NCI-H2029 treated with DMSO at 0.1 percent for 48 hours (cell line): ENCODE data around the gene C17orf114.
"Not testable (repeated sequence)": the region's sequence is repeated elsewhere in the genome, so short reads cannot be mapped to it uniquely, and the experiment has no call there.

Experiments
- DNase-seq: peaks from one replicate; lab custom pipeline; 2025; lab: John Stamatoyannopoulos, UW

Gene C17orf114

GRCh38 chr17:4802228-4802627, at the start of gene C17orf114:
C17orf114 (minus strand) TSS chr17:4802328.
- DNase-seq, result no peak

DNA sequence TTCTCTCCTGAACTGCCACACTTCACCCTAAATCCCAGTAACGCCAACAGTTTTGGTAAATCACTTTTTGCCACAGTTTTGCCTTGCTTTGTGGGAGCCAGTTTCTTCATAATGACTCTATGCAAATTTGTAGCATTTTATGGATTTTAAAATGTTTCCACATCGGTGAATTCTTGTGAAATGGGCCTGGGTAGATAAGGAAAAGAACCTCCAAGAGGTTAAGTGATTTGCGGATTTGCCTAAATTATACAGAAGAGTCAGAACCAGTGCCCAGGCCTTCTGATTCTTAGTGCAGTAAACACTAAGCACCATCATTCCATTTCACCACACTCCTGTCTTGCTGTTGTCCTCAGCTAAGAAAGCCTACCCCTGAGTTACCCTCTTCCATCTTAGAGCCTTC, 49.0 kb upstream of the C17orf114 start:
- DNase-seq, result no peak

GRCh38 chr17:4850246-4850645, 48.1 kb upstream of the C17orf114 start:
- no peak for DNase-seq

DNA sequence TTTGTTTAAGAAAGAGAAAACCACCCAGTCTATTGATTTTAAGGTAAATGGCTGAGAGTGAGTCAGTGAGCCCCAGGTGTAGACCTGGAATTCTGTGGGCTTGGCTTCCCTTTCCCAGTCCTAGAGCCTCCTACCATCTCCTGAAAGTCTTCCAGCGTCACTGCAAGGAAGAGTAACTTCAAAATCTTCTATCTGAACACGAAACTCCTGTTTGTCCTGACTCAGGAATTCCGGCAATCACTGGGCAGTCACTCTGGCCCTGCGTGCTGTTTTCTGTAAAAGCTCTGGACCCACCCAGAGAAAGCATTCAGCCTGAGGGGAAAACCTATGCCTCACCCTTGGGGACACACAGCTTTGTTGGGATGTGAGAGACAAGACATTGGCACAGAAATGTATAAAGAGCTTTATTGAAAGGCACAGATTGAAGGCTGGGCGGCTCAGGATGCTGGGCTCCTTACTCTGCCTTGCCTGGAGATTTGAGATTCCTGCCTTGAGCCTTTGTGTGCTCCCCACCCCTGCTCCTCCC, 46.9 kb upstream of the C17orf114 start:
- no peak for DNase-seq

GRCh38 chr17:4846635-4847390, 44.7 kb upstream of the C17orf114 start:
- DNase-seq, result no peak

- no peak for DNase-seq
These were observed 43.0 kb upstream of the C17orf114 start for GRCh38 chr17:4845118-4845517.

DNA sequence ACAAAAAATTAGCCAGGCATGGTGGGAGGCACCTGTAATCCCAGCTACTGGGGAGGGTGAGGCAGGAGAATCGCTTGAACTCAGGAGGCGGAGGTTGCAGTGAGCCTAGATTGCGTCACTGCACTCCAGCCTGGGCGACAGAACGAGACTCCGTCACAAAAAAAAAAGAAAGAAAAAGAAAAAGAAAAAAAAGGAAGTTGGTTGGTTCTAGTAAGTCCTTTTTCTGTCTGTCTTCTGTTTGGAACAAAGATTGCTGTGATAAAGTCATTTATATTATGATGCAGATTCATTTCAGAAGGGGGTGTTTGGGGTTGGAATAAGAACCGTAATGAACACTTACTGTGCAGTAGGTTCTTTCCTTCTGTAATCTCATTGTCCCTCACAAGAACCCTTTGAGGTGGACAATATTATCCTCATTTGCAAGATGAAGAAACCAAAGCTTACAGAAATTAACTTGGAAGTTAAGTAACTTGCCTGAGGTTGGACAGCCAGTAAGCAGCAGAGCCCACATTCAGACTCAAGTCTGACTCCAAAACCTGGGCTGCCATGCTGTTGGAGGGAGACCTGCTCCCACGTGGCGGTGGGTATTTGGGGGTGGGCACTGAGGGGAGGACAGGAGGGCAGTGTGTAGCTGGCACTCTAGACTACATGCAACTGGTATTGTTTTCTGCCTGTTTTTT, 41.3 kb upstream of the C17orf114 start:
- no peak for DNase-seq

DNA sequence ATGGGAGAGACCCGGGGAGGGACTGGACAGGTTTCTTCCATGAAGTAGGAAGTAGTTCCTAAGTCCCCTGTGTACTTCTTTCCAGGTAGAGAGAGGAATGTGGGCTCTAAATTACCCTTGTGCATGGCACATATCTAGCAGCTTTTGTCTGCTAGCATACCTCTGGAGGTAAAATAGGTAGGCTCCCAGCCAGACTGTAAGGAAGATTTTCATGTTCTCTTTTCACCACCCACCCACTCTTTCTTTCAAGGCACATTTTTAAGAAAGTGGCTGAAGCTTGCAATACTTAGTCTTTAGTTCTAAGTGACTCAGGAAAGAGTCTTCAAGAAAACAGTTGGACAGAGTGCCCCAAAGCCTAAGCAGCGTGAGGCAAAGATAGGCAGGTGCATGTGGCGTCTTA, 40.2 kb upstream of the C17orf114 start:
- DNase-seq, result no peak

- DNase-seq, result no peak
These were observed 38.7 kb upstream of the C17orf114 start for GRCh38 chr17:4840893-4841242.

GRCh38 chr17:4839965-4840892, 38.1 kb upstream of the C17orf114 start:
- DNase-seq, result no peak

- no peak for DNase-seq
These were observed 37.1 kb upstream of the C17orf114 start for GRCh38 chr17:4839221-4839620.

DNA sequence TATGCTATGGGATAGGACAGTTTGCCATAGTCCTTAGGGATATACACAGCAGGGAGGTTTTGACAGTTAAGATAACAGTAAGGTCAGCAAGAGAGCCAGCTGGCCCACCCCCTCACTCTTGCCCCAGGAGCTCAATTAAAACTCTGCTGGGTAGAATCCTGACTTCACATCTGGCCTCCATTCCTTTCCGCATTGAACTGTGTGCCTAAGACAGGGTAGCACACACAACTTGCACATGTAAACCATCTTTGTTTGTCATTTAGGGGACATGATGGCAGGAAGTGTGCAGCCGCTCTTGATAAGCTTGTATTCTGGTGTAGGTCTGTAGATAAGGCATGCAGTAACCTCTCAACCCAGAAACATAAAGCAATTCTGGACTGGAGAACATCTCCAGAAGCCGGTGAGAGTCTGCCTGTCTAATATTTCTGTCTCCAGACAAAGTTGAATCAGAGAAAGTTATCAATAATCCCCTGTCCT, 36.2 kb upstream of the C17orf114 start:
- no peak for DNase-seq

DNA sequence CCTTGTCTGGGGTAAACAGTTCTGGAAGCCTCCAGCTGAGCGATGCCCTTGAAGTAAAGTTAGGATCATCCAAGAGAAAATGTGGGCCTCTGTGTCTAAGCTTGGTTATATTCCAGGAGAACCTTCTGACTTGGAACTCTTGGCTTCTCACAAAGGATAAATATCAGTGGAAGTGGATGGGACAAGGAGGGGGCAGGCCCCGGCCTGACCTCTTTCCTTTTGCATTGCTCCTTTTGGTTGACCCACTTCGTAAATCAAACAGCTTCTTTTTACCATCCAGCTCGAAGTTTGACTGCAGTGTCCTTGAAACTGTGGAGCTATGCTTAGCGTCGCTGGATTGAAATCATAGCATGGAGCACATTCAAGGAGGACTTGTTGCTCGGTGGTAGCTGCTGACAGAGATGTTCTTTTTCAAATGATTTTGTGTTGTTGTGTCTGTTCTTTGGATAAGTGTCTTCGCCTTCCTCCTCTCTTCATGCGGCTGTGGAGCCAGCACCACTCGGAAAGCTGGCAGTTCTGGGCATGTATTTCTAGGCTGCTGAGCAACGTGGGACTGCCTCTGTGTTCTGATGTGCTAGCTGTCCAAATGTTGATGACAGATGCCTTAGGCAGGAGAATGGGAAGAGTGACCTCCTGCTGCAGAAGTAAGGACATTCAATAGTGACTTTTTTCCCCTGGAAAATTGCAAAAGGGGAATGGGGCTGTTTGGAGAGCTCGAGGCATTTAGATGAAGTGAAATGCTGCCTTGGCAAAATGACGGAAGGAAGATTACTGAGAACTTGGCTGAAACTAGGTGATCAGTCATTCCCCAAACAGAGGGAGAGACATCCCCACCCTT, 35.6 kb upstream of the C17orf114 start:
- no peak for DNase-seq

DNA sequence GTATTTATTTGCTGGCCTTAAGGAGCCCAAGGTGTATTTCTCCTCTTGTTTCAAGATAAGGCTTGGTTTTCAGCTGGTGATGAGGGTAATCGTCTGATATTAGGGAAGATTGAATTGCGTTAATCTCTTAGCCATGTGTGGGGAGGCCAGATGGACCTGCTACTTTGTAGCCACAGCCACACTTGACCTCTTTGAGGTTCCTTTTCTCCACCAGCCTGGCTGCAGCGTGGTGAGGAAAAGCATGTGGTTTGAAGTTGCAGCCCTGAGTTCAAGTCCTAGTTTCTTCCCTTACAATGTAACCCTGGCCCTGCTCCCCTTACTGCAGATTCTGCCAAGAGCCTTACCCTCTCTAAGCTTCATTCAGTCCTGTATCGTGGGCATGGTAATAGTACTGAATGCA, 34.1 kb upstream of the C17orf114 start:
- DNase-seq, result no peak

DNA sequence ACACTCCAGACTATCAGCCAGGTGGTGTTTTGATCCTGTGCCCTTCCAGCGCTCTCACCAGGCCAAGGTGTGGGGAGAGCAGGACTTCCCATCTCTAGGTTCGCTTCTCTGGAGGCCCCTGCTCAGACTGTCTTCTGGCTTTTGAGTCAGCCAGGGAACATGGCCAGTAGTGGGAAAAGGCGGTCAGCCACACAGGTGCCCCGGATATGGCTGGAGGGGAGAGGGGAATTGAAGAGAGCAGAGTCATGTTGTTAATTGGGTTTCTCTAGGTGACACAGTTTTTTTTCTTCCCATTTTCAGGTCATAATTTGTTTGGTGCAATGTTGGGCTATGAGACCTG, 32.5 kb upstream of the C17orf114 start:
- DNase-seq, result no peak

- DNase-seq, result no peak
These were observed 32.0 kb upstream of the C17orf114 start for GRCh38 chr17:4833941-4834680.

GRCh38 chr17:4833178-4833940, 31.2 kb upstream of the C17orf114 start, which contains the start of gene MINK1:
MINK1 (plus strand) TSS chr17:4833340; CDS start chr17:4833584, 244 bp downstream.
- DNase-seq, result peak; percentile 37

- DNase-seq, result not testable (repeated sequence)
These were observed 30.7 kb upstream of the C17orf114 start for GRCh38 chr17:4832829-4833177.

DNA sequence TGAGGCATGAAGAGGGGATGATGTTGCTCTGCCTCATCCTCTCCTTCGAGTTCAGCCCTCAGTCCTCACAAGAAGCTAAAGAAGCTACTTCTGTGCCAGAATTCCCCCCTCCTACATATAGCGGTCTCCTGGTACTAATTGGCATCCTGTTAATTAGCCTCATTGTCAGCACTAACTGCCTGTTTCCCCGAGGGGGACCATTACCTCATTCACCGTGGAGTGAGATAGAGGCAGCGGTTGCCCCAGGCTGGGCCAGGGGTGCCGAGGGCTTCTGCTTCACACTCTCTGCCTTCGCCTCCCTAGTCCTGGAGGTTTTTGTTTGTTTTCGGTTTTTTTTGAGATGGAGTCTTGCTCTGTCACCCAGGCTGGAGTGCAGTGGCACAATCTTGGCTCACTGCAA, 25.3 kb upstream of the C17orf114 start:
- no peak for DNase-seq
